Measurements from ENCODE around the gene HS3ST4.

- TF ChIP-seq POLR2A (IDR thresholded peaks at IDR 0.05) (no peak), CTCF (IDR thresholded peaks at IDR 0.05) (no peak)
Observed at GRCh38 chr16:25977121-25977520, 285.4 kb downstream of the HS3ST4 start.
